CD14-positive monocyte (primary cell): ENCODE data around the gene TANC1. TPM values are rescaled to one million over a fixed set of nuclear protein-coding genes. Genes with fewer than 3 reads are reported as not detected.

ENCODE experiments used
- DNase-seq, 3 donors: peaks; one replicate each; pipeline ENCODE4 v3.0.0-alpha.2; 2011 to 2022
- H2AFZ ChIP-seq: 2 replicates; pipeline ENCODE4 v1.6.0; 2012; ENCODE audit warnings: mild to moderate bottlenecking, low read depth, low read length, inconsistent platforms; ENCODE audit not compliant: insufficient read depth, poor library complexity, severe bottlenecking
- H3K27ac ChIP-seq, 2 donors: 1 replicate in 1 of 2; 2 replicates in 1 of 2; pipeline ENCODE4 v1.5.1; 2012 to 2013; ENCODE audit warnings: low read length in 2 of 2, control low read depth in 1 of 2, inconsistent platforms in 1 of 2, low read depth in 1 of 2, mild to moderate bottlenecking in 1 of 2
- H3K27me3 ChIP-seq, 2 donors: one replicate each; pipeline versions ENCODE4 v1.6.0 to v1.6.1; 2011 to 2013; ENCODE audit warnings: low read length in 2 of 2; ENCODE audit not compliant: control insufficient read depth in 2 of 2, insufficient read depth in 2 of 2
- H3K36me3 ChIP-seq, 2 donors: replicated peaks in 1 of 2; 1 replicate in 1 of 2; 2 replicates in 1 of 2; pipeline versions ENCODE4 v1.5.1 to v1.6.1; 2012 to 2013; ENCODE audit warnings: low read length in 2 of 2, control low read depth in 1 of 2, inconsistent platforms in 1 of 2, mild to moderate bottlenecking in 1 of 2; ENCODE audit not compliant: insufficient read depth in 2 of 2, control insufficient read depth in 1 of 2
- H3K4me1 ChIP-seq, 2 donors: 1 replicate in 1 of 2; 2 replicates in 1 of 2; pipeline versions ENCODE4 v1.5.1 to v1.6.1; 2012 to 2013; ENCODE audit warnings: low read length in 2 of 2, control low read depth in 1 of 2, inconsistent platforms in 1 of 2, mild to moderate bottlenecking in 1 of 2, moderate library complexity in 1 of 2; ENCODE audit not compliant: insufficient read depth in 2 of 2, control insufficient read depth in 1 of 2
- H3K4me2 ChIP-seq: replicated peaks from 2 replicates; pipeline ENCODE3; 2012; ENCODE audit warnings: low read length, moderate library complexity, mild to moderate bottlenecking; ENCODE audit not compliant: poor library complexity, severe bottlenecking; ENCODE audit errors: extremely low read depth
- H3K4me3 ChIP-seq, 3 experiments: fragments of 200-600 bp in 1 of 3; sonication (generic) in 1 of 3; replicated peaks in 1 of 3; 1 replicate in 2 of 3; 2 replicates in 1 of 3; pipeline ENCODE4 v1.5.1; 2011 to 2013; ENCODE audit warnings: low read length in 3 of 3, mild to moderate bottlenecking in 3 of 3, control low read depth in 2 of 3, low read depth in 2 of 3, inconsistent platforms in 1 of 3, moderate library complexity in 1 of 3
- H3K79me2 ChIP-seq: 2 replicates; pipeline ENCODE4 v1.6.0; 2012; ENCODE audit warnings: mild to moderate bottlenecking, control low read depth, inconsistent platforms, low read length, moderate library complexity; ENCODE audit not compliant: insufficient read depth
- H3K9ac ChIP-seq: 2 replicates; pipeline ENCODE4 v1.6.0; 2017; ENCODE audit warnings: low read length, mild to moderate bottlenecking; ENCODE audit not compliant: insufficient read depth, poor library complexity, severe bottlenecking
- H3K9me3 ChIP-seq, 2 donors: replicated peaks in 1 of 2; 1 replicate in 1 of 2; 2 replicates in 1 of 2; pipeline versions ENCODE4 v1.5.1 to v1.6.1; 2012 to 2013; ENCODE audit warnings: low read length in 2 of 2, control low read depth in 1 of 2; ENCODE audit not compliant: control insufficient read depth in 1 of 2, insufficient read depth in 1 of 2
- H4K20me1 ChIP-seq: 2 replicates; pipeline ENCODE4 v1.6.0; 2012; ENCODE audit warnings: mild to moderate bottlenecking, low read length, control low read depth, moderate library complexity; ENCODE audit not compliant: insufficient read depth
- H3K27ac Mint-ChIP-seq, 7 donors: one replicate each; pipeline ENCODE4 v1.8.0; 2020; ENCODE audit warnings: mild to moderate bottlenecking in 7 of 7, mixed read lengths in 7 of 7, moderate library complexity in 6 of 7, inconsistent platforms in 2 of 7
- H3K27me3 Mint-ChIP-seq, 3 donors: one replicate each; pipeline ENCODE4 v1.8.0; 2021 to 2022; ENCODE audit warnings: low read depth in 3 of 3, mild to moderate bottlenecking in 3 of 3, mixed read lengths in 3 of 3, moderate library complexity in 3 of 3, inconsistent platforms in 1 of 3
- H3K36me3 Mint-ChIP-seq, 2 donors: one replicate each; pipeline ENCODE4 v1.8.0; 2020; ENCODE audit warnings: mixed read lengths in 2 of 2, inconsistent platforms in 1 of 2, mild to moderate bottlenecking in 1 of 2
- H3K4me1 Mint-ChIP-seq: one replicate; pipeline ENCODE4 v1.8.0; 2020; ENCODE audit warnings: mild to moderate bottlenecking, mixed read lengths
- H3K4me3 Mint-ChIP-seq, 2 donors: one replicate each; pipeline ENCODE4 v1.8.0; 2020; ENCODE audit warnings: mild to moderate bottlenecking in 2 of 2, mixed read lengths in 2 of 2, moderate library complexity in 1 of 2
- H3K9me3 Mint-ChIP-seq, 7 donors: one replicate each; pipeline ENCODE4 v1.8.0; 2020 to 2022; ENCODE audit warnings: mixed read lengths in 7 of 7, mild to moderate bottlenecking in 6 of 7, moderate library complexity in 6 of 7, inconsistent platforms in 2 of 7
- WGBS: methylation state at CpG from one replicate; pipeline ENCODE4 v1.1.5; 2013; ENCODE audit warnings: missing lambda C conversion rate; ENCODE audit not compliant: insufficient coverage; 5-methylcytosine and 5-hydroxymethylcytosine counted together
- intact Hi-C, 2 donors: fragments of 100-400 bp; cut with micrococcal nuclease; formaldehyde crosslinking; loops; one replicate each; pipeline versions ENCODE4 v1.15.0 to v1.15.1; 2023
- polyA plus RNA-seq, 3 donors: library from polyadenylated mRNA; depleted of rRNA in 1 of 3; unstranded in 2 of 3; stranded (reverse) in 1 of 3; fragments of 300-500 nt in 2 of 3; fragments of >200 nt in 1 of 3; fragmentation: Illumina TruSeq in 2 of 3; gene quantifications; 1 replicate in 2 of 3; 2 replicates in 1 of 3; pipeline ENCODE4 v1.2.3, GENCODE V29; 2012 to 2021
- TF ChIP-seq, protein P1 (sequence below): fragments of 200-600 bp; IDR thresholded peaks from one replicate; pipeline ENCODE4 v1.8.0; 2022; ENCODE audit warnings: antibody characterized with exemption, mild to moderate bottlenecking

TANC1 gene
- polyA plus RNA-seq, 3 donors, result 0.04 TPM; not detected in 2

DNA sequence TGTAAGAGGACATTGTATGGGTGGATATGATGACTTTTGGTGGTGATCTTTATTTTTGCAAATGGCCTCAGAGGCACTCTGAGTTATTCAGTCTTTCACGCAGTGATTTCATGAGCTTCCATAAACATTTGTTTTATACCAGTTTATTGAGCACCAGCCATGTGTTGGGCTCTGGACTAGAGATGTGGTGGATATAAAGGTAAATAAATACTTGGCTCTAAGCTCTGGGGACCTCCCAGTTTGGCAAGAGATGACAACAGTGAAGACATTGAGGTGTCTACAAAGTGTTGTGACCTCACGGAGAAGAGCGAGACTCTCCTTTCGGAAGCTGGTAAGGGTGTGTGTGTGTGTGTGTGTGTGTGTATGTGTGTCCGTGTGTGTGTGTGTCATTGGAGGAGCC lies 146.4 kb downstream of the TANC1 start:
- H3K36me3 Mint-ChIP-seq, result no peaks in the 10 kb centered on the region
- no peaks in the 10 kb centered on the region for H4K20me1 ChIP-seq
- peaks cover 2 to 3% (median 2%) of the 10 kb centered on the region in 3 donors for H3K27me3 Mint-ChIP-seq
- no peak for DNase-seq
- H3K27ac ChIP-seq, result no peak overlapping the region
- H3K27me3 ChIP-seq, result no peaks in the 10 kb centered on the region
- H3K79me2 ChIP-seq, result no peaks in the 10 kb centered on the region
- H3K4me2 ChIP-seq, result no peak overlapping the region
- H3K27ac Mint-ChIP-seq, result peak overlapping the region in 1 of 7 donors; percentile 43
- no peaks in the 10 kb centered on the region for H3K36me3 ChIP-seq
- H3K9me3 ChIP-seq, result no peaks in the 10 kb centered on the region
- H3K9ac ChIP-seq, result no peak overlapping the region
- TF ChIP-seq, protein P1, sequence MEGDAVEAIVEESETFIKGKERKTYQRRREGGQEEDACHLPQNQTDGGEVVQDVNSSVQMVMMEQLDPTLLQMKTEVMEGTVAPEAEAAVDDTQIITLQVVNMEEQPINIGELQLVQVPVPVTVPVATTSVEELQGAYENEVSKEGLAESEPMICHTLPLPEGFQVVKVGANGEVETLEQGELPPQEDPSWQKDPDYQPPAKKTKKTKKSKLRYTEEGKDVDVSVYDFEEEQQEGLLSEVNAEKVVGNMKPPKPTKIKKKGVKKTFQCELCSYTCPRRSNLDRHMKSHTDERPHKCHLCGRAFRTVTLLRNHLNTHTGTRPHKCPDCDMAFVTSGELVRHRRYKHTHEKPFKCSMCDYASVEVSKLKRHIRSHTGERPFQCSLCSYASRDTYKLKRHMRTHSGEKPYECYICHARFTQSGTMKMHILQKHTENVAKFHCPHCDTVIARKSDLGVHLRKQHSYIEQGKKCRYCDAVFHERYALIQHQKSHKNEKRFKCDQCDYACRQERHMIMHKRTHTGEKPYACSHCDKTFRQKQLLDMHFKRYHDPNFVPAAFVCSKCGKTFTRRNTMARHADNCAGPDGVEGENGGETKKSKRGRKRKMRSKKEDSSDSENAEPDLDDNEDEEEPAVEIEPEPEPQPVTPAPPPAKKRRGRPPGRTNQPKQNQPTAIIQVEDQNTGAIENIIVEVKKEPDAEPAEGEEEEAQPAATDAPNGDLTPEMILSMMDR, result no peak
- 98% methylated on average over 4 of the region's 5 CpGs for WGBS
- no peak overlapping the region for H3K4me3 Mint-ChIP-seq
- no peaks in the 10 kb centered on the region for H3K4me1 ChIP-seq
- H3K4me1 Mint-ChIP-seq, result no peaks in the 10 kb centered on the region
- H3K4me3 ChIP-seq, result no peak overlapping the region
- no peak overlapping the region for H2AFZ ChIP-seq
- intact Hi-C loops, result loop anchor here in 1 of 2 donors (5.0 kb wide), 1 partner anchor 213 kb away; no protein-coding TSS in a partner anchor
- H3K9me3 Mint-ChIP-seq, result no peaks in the 10 kb centered on the region

DNA sequence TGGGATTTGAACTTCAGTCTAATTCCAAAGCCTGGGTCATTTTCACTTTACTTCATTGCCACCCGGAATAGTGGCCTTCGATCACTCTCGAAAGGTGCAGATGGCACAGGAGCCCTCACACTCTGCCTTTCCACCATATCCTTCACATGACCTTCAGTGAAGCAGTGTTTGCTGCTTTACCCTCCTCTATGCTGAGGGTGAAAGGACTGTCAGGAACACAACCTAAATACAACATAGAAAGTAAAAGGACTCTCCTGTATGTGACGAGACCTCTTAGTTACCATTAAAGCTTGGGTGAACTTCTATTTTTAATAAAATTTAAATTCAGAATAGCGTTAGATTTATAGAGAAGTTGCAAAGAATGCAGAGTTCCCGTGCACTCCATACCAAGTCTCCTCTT lies 148.5 kb downstream of the TANC1 start:
- H3K36me3 ChIP-seq, result no peaks in the 10 kb centered on the region
- Mint-ChIP-seq H3K27me3 (peaks cover 0 to 3% (median 2%) of the 10 kb centered on the region in 3 donors), H3K4me3 (no peak overlapping the region), H3K27ac (no peak overlapping the region), H3K9me3 (no peaks in the 10 kb centered on the region), H3K36me3 (no peaks in the 10 kb centered on the region), H3K4me1 (no peaks in the 10 kb centered on the region)
- no peaks in the 10 kb centered on the region for H3K27me3 ChIP-seq
- no peak overlapping the region for H3K27ac ChIP-seq
- no peak for DNase-seq
- H3K4me2 ChIP-seq, result no peak overlapping the region
- no peak overlapping the region for H2AFZ ChIP-seq
- intact Hi-C loops, result loop anchor here (2.0 to 5.0 kb wide), 2 partner anchors 215 to 216 kb away; no protein-coding TSS in a partner anchor
- no peaks in the 10 kb centered on the region for H3K4me1 ChIP-seq
- H3K9me3 ChIP-seq, result no peaks in the 10 kb centered on the region
- H3K4me3 ChIP-seq, result no peak overlapping the region
- H3K79me2 ChIP-seq, result no peaks in the 10 kb centered on the region
- TF ChIP-seq, protein P1, result no peak
- no peaks in the 10 kb centered on the region for H4K20me1 ChIP-seq
- no peak overlapping the region for H3K9ac ChIP-seq
- WGBS, result 100% methylated on average over 3 of the region's 6 CpGs
